Camera-type eye (tissue), 1 donor: ENCODE results near the gene RHBDF2. TPM values are rescaled to one million over a fixed set of nuclear protein-coding genes. Genes with fewer than 3 reads are reported as not detected.

Experiments
- total RNA-seq: library from RNA; depleted of rRNA; stranded (reverse); fragments of >200 nt; gene quantifications from one replicate; pipeline ENCODE4 v1.2.3, GENCODE V29; 2014

RHBDF2 gene
- 9.1 TPM for total RNA-seq

DNA sequence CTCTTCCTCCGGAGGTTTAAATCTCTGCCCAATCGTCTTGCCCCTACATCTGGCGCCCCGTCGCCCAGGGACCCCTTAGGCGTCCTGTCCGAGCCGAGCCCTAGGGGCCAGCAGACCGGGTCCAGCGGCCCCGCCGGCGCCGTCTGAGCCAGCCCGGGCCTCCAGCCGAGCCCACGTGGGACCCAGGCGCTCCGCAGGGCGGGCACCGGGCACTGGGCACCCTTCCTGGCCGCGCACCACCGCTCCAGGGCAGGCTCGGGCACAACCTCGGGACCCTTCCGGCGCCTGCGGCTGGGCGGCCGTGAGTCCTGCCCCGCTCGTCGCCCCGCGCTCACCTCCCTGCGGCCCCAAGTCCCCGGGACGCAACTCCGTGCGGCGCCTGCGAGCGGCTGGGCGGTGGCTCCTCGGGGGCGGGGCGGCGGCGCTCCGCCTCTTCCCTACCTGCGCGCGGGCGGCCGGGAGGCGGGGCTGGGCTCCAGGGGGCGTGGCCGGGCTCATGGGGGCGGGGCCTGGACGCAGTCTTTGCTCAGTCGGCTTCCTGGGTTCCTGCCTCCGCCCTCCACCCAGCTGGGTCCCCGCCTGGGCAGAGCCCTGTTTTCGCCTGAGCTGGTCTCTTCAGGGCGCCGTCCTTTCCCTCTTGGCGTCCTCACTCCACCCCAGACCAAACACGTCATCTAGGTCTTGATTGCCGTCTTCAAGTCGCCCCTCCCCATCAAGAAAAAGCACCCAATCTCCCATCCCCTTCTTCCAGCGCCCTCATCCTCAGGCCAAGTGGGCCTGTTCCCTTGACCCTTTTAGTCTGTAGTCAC is at the start of gene RHBDF2:
Gene RHBDF2, minus strand, starts transcription at position 406 of the 809 bp plus-strand sequence. CDS start 19,899 bp downstream, outside the sequence.

DNA sequence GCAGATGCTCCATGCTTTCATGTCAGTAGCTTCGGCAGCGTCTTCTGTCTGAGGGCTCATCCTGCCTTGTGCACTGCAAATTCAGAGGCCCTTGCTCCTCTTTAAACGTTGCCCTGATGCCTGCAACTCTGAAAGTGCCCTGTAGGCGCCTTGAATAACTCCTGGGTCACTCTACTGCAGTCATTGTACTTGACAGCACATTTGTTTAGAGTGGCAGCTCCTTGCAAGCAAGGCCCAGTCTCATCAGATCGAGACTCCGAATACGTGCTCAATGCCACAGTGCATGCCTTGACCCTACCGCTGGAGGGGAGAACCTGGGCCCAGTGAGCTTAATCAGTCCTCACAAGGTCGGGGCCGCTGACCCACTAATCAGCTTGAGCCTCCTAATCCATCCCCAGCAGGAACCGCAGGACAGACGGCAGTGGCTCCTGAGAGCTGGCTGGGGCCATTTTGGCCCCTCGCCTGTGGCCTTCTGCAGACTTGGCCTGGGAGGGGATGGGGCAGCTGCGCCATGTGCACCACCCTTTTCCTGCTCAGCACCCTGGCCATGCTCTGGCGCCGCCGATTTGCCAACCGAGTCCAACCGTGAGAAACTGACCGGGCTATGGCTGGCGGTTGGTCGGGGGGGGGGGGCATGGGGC is 38.5 kb upstream of the RHBDF2 start, which contains the start of gene PRCD:
Gene PRCD, plus strand, starts transcription at position 414 of the 641 bp plus-strand sequence. Its CDS starts 98 bp downstream, at position 512.

DNA sequence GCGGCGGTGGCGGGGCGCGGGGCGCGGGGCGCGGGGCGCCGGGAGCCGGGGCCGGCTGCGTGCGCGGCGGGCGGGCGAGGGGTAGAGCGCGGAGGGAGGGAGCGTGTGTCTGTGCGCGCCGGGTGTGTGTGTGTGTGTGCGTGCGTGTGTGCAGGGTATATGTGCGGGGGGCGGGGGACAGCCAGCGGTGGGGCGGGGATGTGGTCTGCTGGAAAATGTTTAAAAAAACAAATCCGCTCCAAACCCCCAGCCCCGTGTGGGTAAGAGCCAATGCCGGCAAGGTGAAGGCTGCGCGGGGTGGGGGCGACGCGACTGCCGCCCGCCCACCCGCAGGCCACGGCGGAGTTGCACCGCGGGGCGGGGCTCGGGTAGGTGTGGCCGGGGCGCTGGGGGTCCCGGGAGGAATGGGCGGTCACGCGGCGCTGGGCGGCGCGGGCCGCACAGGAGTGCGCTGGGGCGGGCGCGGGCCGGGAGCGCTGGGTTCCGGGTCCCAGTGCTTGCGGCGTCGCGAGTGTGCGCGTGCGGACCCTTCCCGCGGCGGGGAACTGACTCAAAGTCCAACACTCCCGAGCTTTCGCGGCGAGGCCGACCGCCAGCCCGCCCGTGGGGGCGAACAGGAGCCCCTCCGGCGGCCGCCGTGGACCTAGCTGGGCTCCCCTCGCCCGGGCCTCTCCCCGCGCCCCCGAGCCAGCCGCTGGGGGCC is 36.5 kb upstream of the RHBDF2 start, which contains the start of gene CYGB:
Gene CYGB, minus strand, starts transcription at position 132 of the 703 bp plus-strand sequence. CDS start 167 bp downstream, outside the sequence.

GRCh38 chr17:76467366-76467765 is 33.9 kb downstream of the RHBDF2 start, which contains the start of gene AANAT:
TSS of gene AANAT (plus strand) at chr17:76467603. CDS start at chr17:76468747, 1,144 bp downstream.

DNA sequence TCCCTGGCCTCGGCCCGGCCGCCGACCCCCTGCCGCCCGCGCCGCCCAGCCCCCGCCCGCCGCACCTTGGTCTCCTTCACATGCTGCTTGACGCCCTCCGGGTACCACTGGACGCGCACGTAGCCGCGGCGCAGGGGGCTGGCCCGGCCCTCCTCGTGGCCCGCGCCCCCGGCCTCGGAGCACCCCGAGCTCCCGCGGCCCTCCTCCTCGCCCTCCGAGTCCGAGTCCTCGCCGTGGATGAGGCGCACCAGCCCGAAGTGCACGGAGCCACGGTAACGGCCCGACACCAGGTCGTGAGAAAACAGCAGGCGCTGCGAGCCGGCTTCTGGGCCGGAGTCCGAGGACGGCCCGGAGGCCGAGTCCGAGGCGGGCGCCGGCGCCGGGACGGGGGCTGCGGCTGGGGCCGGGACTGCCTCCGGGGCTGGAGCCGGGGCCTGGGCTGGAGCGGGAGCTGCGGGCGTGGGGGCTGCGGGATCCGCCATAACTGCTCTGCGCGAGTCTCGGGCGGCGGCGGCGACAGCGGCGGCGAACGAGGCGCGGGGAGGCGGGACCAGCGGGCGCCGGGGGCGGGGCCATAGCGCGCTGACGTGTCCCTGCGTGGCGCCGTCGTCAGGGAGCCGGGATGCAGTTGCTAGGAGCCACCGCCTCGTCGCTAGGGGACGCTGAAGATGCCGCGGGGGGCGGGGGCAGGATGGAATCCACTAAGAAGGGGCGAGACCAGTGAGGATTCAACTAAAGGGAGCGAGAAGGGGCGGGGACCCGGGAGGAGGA is 48.4 kb downstream of the RHBDF2 start, which contains the start of gene UBE2O:
Gene UBE2O, minus strand, starts transcription at position 493 of the 771 bp plus-strand sequence. Its CDS starts 11 bp downstream, at position 482.

Other genes starting within 250 kb of the RHBDF2 start
- 6.8 TPM for gene UBALD2, start 236.1 kb downstream of the RHBDF2 start, total RNA-seq
- gene QRICH2, start 193.1 kb downstream of the RHBDF2 start, total RNA-seq, result 5.1 TPM
- gene PRPSAP1, start 147.5 kb downstream of the RHBDF2 start, total RNA-seq, result 73.0 TPM
- gene SPHK1, start 116.8 kb downstream of the RHBDF2 start, total RNA-seq, result 5.3 TPM
- gene UBE2O, start 48.3 kb downstream of the RHBDF2 start, total RNA-seq, result 51.3 TPM
- gene AANAT, start 33.8 kb downstream of the RHBDF2 start, total RNA-seq, result 18.0 TPM
- gene CYGB, start 36.3 kb upstream of the RHBDF2 start, total RNA-seq, result 12.5 TPM
- 14.3 TPM for gene PRCD, start 38.6 kb upstream of the RHBDF2 start, total RNA-seq
- 28.5 TPM for gene ST6GALNAC2, start 84.4 kb upstream of the RHBDF2 start, total RNA-seq
- gene ST6GALNAC1, start 142.3 kb upstream of the RHBDF2 start, total RNA-seq, result 2.0 TPM
- gene MXRA7, start 209.5 kb upstream of the RHBDF2 start, total RNA-seq, result 220 TPM
- 30.1 TPM for gene JMJD6, start 225.2 kb upstream of the RHBDF2 start, total RNA-seq
- 31.7 TPM for gene METTL23, start 225.4 kb upstream of the RHBDF2 start, total RNA-seq
- 172 TPM for gene SRSF2, start 235.9 kb upstream of the RHBDF2 start, total RNA-seq
- gene MFSD11, start 236.7 kb upstream of the RHBDF2 start, total RNA-seq, result 77.8 TPM